ENCODE data around the gene TEAD1.

The TEAD1 gene

GRCh38 chr11:12673601-12673923, 659 bp upstream of the TEAD1 start:
- Histone ChIP-seq H3K27me3 (peaks cover 50 to 98% (median 56%) of the 10 kb centered on the region in 11 experiments), H3K9me3 (replicated peaks in 1 of 11) (peaks cover 0 to 11% (median 7%) of the 10 kb centered on the region in 11 experiments; a peak in 8 of 22 replicates), H3K4me1 (peaks cover 0 to 6% (median 0%) of the 10 kb centered on the region in 10 experiments; a peak in 1 of 20 replicates), H3K4me3 (peak overlapping the region; percentile 55 to 72 (median 62)), H4K20me1 (peaks cover 0 to 28% (median 10%) of the 10 kb centered on the region in 11 experiments; a peak in 16 of 22 replicates), H3K9ac (peak overlapping the region; percentile 24 to 74 (median 60); a peak in 16 of 22 replicates), H3K27ac (peak overlapping the region in 2 of 11 experiments; percentile 22 to 34; a peak in 2 of 22 replicates), H3K36me3 (no peaks in the 10 kb centered on the region), H3K4me2 (peak overlapping the region; percentile 56 to 80 (median 65))
- TF ChIP-seq Cebpa-rat (IDR thresholded peaks at IDR 0.05) = no peak

DNA sequence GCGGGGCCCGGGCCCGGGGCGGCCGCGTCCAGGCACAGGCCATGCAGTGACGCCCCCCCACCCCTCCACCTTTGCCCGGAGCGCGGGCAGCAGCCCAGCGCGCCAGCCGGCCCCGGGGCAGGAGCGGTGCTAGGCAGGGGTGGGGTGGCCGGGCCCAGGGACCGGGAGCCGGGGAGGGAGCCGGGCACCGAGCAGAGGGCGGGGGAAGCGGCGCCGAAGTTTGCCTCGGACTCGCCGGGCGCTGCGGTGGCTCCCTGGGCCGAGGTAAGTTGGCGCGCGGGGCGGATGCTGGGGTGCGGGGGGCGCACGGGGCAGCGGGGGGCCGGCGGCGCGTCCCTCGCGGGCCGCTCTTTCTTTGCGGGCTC, 332 bp downstream of the TEAD1 start:
- Histone ChIP-seq H3K4me2 (peak overlapping the region; percentile 56 to 80 (median 65)), H3K27ac (no peak overlapping the region), H3K9ac (peak overlapping the region in 9 of 11 experiments; percentile 43 to 74 (median 60); a peak in 12 of 22 replicates)

GRCh38 chr11:12674936-12675696, 895 bp downstream of the TEAD1 start:
- no peak overlapping the region for H3K27ac ChIP-seq
- H3K9ac ChIP-seq = no peak overlapping the region
- peaks cover 0 to 32% (median 10%) of the 10 kb centered on the region in 11 experiments; a peak in 16 of 22 replicates for H4K20me1 ChIP-seq
- H3K4me2 ChIP-seq = peak overlapping the region in 10 of 11 experiments; percentile 18 to 71 (median 47); a peak in 13 of 22 replicates
- H3K36me3 ChIP-seq = no peaks in the 10 kb centered on the region
- peaks cover 66 to 98% (median 71%) of the 10 kb centered on the region in 11 experiments for H3K27me3 ChIP-seq
- H3K4me1 ChIP-seq = peaks cover 0 to 6% (median under 1%) of the 10 kb centered on the region in 10 experiments; a peak in 2 of 20 replicates
- H3K9me3 ChIP-seq (replicated peaks in 1 of 11) = peaks cover 0 to 11% (median 7%) of the 10 kb centered on the region in 11 experiments; a peak in 8 of 22 replicates
- H3K4me3 ChIP-seq = peak overlapping the region in 8 of 10 experiments; percentile 29 to 72 (median 59); a peak in 10 of 20 replicates
- TF ChIP-seq Cebpa-rat (IDR thresholded peaks at IDR 0.05) = no peak

More for the DNA sequence above, 332 bp downstream of the TEAD1 start:
- Histone ChIP-seq H3K27me3 (peaks cover 60 to 98% (median 65%) of the 10 kb centered on the region in 11 experiments), H3K4me3 (peak overlapping the region; percentile 55 to 72 (median 62)), H3K9me3 (replicated peaks in 1 of 11) (peaks cover 0 to 11% (median 7%) of the 10 kb centered on the region in 11 experiments; a peak in 8 of 22 replicates), H3K4me1 (peaks cover 0 to 6% (median 0%) of the 10 kb centered on the region in 10 experiments; a peak in 1 of 20 replicates), H3K36me3 (no peaks in the 10 kb centered on the region), H4K20me1 (peaks cover 0 to 31% (median 10%) of the 10 kb centered on the region in 11 experiments; a peak in 16 of 22 replicates)
- TF ChIP-seq Cebpa-rat (IDR thresholded peaks at IDR 0.05) = no peak

- H3K27ac ChIP-seq = no peak overlapping the region
- peaks cover 0 to 41% (median 12%) of the 10 kb centered on the region in 11 experiments; a peak in 16 of 22 replicates for H4K20me1 ChIP-seq
- no peak overlapping the region for H3K9ac ChIP-seq
- no peak overlapping the region for H3K4me2 ChIP-seq
- TF ChIP-seq Cebpa-rat (IDR thresholded peaks at IDR 0.05) = no peak
- H3K36me3 ChIP-seq = no peaks in the 10 kb centered on the region
- H3K4me3 ChIP-seq = no peak overlapping the region
- peaks cover 76 to 100% (median 81%) of the 10 kb centered on the region in 11 experiments for H3K27me3 ChIP-seq
- peaks cover 0 to 11% (median 7%) of the 10 kb centered on the region in 11 experiments; a peak in 7 of 22 replicates for H3K9me3 ChIP-seq (replicated peaks in 1 of 11)
- peaks cover 0 to 12% (median 7%) of the 10 kb centered on the region in 10 experiments; a peak in 7 of 20 replicates for H3K4me1 ChIP-seq
Observed at GRCh38 chr11:12675951-12676711, 1.9 kb downstream of the TEAD1 start.

DNA sequence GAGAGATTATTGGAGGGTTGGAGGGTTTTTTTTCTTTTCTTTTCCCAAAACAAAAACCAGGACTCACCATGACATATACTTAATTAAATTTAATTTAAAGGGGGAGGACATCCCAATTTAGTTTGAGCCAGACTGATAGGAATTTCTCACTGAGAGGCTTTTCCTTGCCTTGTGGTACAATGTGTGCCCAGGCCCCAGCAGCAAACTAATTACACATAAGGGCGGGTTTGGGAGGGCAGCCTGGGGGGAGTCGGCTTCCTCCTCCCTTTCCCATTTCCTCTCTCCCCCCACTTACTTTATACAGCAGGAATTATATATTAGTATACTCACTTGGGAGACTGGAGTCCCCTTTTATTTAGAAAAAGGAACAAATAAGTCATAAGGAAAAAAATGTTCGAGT, 2.9 kb downstream of the TEAD1 start:
- H3K4me3 ChIP-seq = no peak overlapping the region
- H4K20me1 ChIP-seq = peaks cover 0 to 50% (median 13%) of the 10 kb centered on the region in 11 experiments; a peak in 16 of 22 replicates
- H3K27ac ChIP-seq = no peak overlapping the region
- no peak overlapping the region for H3K4me2 ChIP-seq
- no peak for TF ChIP-seq Cebpa-rat (IDR thresholded peaks at IDR 0.05)
- H3K9me3 ChIP-seq (replicated peaks in 1 of 11) = peaks cover 0 to 11% (median 7%) of the 10 kb centered on the region in 11 experiments; a peak in 7 of 22 replicates
- H3K36me3 ChIP-seq = no peaks in the 10 kb centered on the region
- H3K4me1 ChIP-seq = peaks cover 0 to 12% (median 7%) of the 10 kb centered on the region in 10 experiments; a peak in 7 of 20 replicates
- no peak overlapping the region for H3K9ac ChIP-seq
- H3K27me3 ChIP-seq = peaks cover 82 to 100% (median 91%) of the 10 kb centered on the region in 11 experiments

- no peak for TF ChIP-seq Cebpa-rat (IDR thresholded peaks at IDR 0.05)
- H3K27me3 ChIP-seq = peaks cover 82 to 100% (median 98%) of the 10 kb centered on the region in 11 experiments
- no peak overlapping the region for H3K4me3 ChIP-seq
- no peak overlapping the region for H3K27ac ChIP-seq
- peaks cover 0 to 55% (median 13%) of the 10 kb centered on the region in 11 experiments; a peak in 16 of 22 replicates for H4K20me1 ChIP-seq
- no peak overlapping the region for H3K9ac ChIP-seq
- no peak overlapping the region for H3K4me2 ChIP-seq
- peaks cover 0 to 11% (median 7%) of the 10 kb centered on the region in 11 experiments; a peak in 7 of 22 replicates for H3K9me3 ChIP-seq (replicated peaks in 1 of 11)
- H3K4me1 ChIP-seq = peaks cover 0 to 12% (median 7%) of the 10 kb centered on the region in 10 experiments; a peak in 7 of 20 replicates
- no peaks in the 10 kb centered on the region for H3K36me3 ChIP-seq
Observed at GRCh38 chr11:12678092-12678491, 3.9 kb downstream of the TEAD1 start.

GRCh38 chr11:12678991-12679390, 4.8 kb downstream of the TEAD1 start:
- H4K20me1 ChIP-seq = peaks cover 0 to 64% (median 13%) of the 10 kb centered on the region in 11 experiments; a peak in 16 of 22 replicates
- H3K27ac ChIP-seq = no peak overlapping the region
- peaks cover 0 to 5% (median 3%) of the 10 kb centered on the region in 11 experiments; a peak in 7 of 22 replicates for H3K9me3 ChIP-seq (replicated peaks in 1 of 11)
- no peak for TF ChIP-seq Cebpa-rat (IDR thresholded peaks at IDR 0.05)
- H3K36me3 ChIP-seq = no peaks in the 10 kb centered on the region
- no peak overlapping the region for H3K4me3 ChIP-seq
- H3K4me1 ChIP-seq = peaks cover 0 to 12% (median 7%) of the 10 kb centered on the region in 10 experiments; a peak in 7 of 20 replicates
- no peak overlapping the region for H3K9ac ChIP-seq
- peaks cover 76 to 100% (median 94%) of the 10 kb centered on the region in 11 experiments for H3K27me3 ChIP-seq
- no peak overlapping the region for H3K4me2 ChIP-seq

GRCh38 chr11:12679471-12679870, 5.2 kb downstream of the TEAD1 start:
- Histone ChIP-seq H3K27me3 (peaks cover 72 to 100% (median 90%) of the 10 kb centered on the region in 11 experiments), H3K9ac (no peak overlapping the region), H4K20me1 (peaks cover 0 to 64% (median 13%) of the 10 kb centered on the region in 11 experiments; a peak in 16 of 22 replicates), H3K4me1 (peaks cover 0 to 12% (median 7%) of the 10 kb centered on the region in 10 experiments; a peak in 7 of 20 replicates), H3K4me3 (no peak overlapping the region), H3K4me2 (no peak overlapping the region), H3K27ac (no peak overlapping the region), H3K9me3 (replicated peaks in 1 of 11) (peaks cover 0 to under 1% (median 0%) of the 10 kb centered on the region in 11 experiments; a peak in 1 of 22 replicates), H3K36me3 (no peaks in the 10 kb centered on the region)
- no peak for TF ChIP-seq Cebpa-rat (IDR thresholded peaks at IDR 0.05)
